HCT116 (cell line): ENCODE data around the gene ANKFN1. TPM values are rescaled to one million over a fixed set of nuclear protein-coding genes. Genes with fewer than 3 reads are reported as not detected.

ENCODE experiments used
- ATAC-seq: fragments of 200-7000 bp; cut with Tn5 transposase; 2 replicates; pipeline ENCODE4 v1.9.1; 2020; ENCODE audit warnings: mild to moderate bottlenecking, moderate library complexity
- BruUV-seq: library from RNA; stranded (reverse); fragments of 400-500 nt; replicated peaks from 2 replicates; lab custom pipeline; 2021; lab: Mats Ljungman, UMichigan
- CTCF ChIA-PET: fragments of 300-600 bp; sonication (Branson Sonifier 250); formaldehyde crosslinking; loops from one replicate; lab custom pipeline; 2021; ENCODE audit warnings: antibody characterized with exemption; lab: Charles Lee
- POLR2A ChIA-PET: fragments of 300-600, 350-600 bp; sonication (Branson Sonifier 250); formaldehyde crosslinking; loops from one replicate; lab custom pipeline; 2021; ENCODE audit warnings: antibody characterized with exemption; lab: Charles Lee
- RAD21 ChIA-PET, 2 experiments: fragments of 300-600 bp; sonication (Branson Sonifier 250); formaldehyde crosslinking; loops; one replicate each; lab custom pipeline; 2023; ENCODE audit warnings: low total read pairs in 2 of 2; ENCODE audit not compliant: uncharacterized antibody in 2 of 2, unreplicated experiment in 2 of 2, low non-redundant PET in 1 of 2; lab: Charles Lee
- DNase-seq: peaks from one replicate; pipeline ENCODE4 v3.0.0-alpha.2; 2010; ENCODE audit warnings: low read depth, low spot score
- H2AFZ ChIP-seq: fragments of 200-600 bp; shearing (Covaris generic), sonication (generic); 2 replicates; pipeline ENCODE4 v1.6.1; 2017; ENCODE audit warnings: low read depth, mixed run types, mixed read lengths, antibody characterized with exemption, low read length; ENCODE audit not compliant: poor library complexity, severe bottlenecking
- H3K27ac ChIP-seq: 2 replicates; pipeline ENCODE4 v1.5.1; 2012; ENCODE audit warnings: low read depth, low read length
- H3K27me3 ChIP-seq: fragments of 200-600 bp; sonication (generic); 2 replicates; pipeline ENCODE4 v1.6.1; 2016; ENCODE audit warnings: mixed run types, low read length, mixed read lengths; ENCODE audit not compliant: insufficient read depth
- H3K36me3 ChIP-seq, 2 experiments: fragments of 200-500 bp in 1 of 2; fragments of 200-600 bp in 1 of 2; sonication (Bioruptor generic) in 1 of 2; sonication (generic) in 1 of 2; 2 replicates each; pipeline versions ENCODE4 v1.5.1 to v1.6.1; 2014 to 2016; ENCODE audit warnings: low read length in 2 of 2, inconsistent platforms in 1 of 2, mixed read lengths in 1 of 2, mixed run types in 1 of 2; ENCODE audit not compliant: insufficient read depth in 2 of 2, control insufficient read depth in 1 of 2
- H3K4me1 ChIP-seq, 2 experiments: fragments of 200-600 bp in 1 of 2; sonication (generic) in 1 of 2; 2 replicates each; pipeline versions ENCODE4 v1.5.1 to v1.6.1; 2012 to 2017; ENCODE audit warnings: low read length in 2 of 2, inconsistent platforms in 1 of 2, mild to moderate bottlenecking in 1 of 2, mixed read lengths in 1 of 2, mixed run types in 1 of 2, moderate library complexity in 1 of 2; ENCODE audit not compliant: insufficient read depth in 2 of 2, control insufficient read depth in 1 of 2
- H3K4me2 ChIP-seq: fragments of 200-600 bp; sonication (generic); 2 replicates; pipeline ENCODE4 v1.6.1; 2017; ENCODE audit warnings: mixed run types, low read length, mixed read lengths
- H3K4me3 ChIP-seq, 2 experiments: fragments of 200-600 bp in 1 of 2; sonication (generic) in 1 of 2; replicated peaks in 1 of 2; 2 replicates each; pipeline ENCODE4 v1.5.1; 2011 to 2016; ENCODE audit warnings: low read length in 2 of 2, control low read depth in 1 of 2, low read depth in 1 of 2, mild to moderate bottlenecking in 1 of 2, mixed read lengths in 1 of 2, mixed run types in 1 of 2
- H3K79me2 ChIP-seq: fragments of 200-600 bp; sonication (generic); 2 replicates; pipeline ENCODE4 v1.6.1; 2017; ENCODE audit warnings: mild to moderate bottlenecking, mixed run types, low read length, moderate library complexity, mixed read lengths; ENCODE audit not compliant: insufficient read depth
- H3K9ac ChIP-seq: fragments of 200-600 bp; sonication (generic); 2 replicates; pipeline ENCODE4 v1.6.1; 2016; ENCODE audit warnings: low read length, mixed read lengths
- H3K9me2 ChIP-seq: fragments of 200-600 bp; sonication (generic), shearing (Covaris generic); 2 replicates; pipeline ENCODE4 v1.6.1; 2017; ENCODE audit warnings: mixed run types, mild to moderate bottlenecking, moderate library complexity; ENCODE audit not compliant: insufficient read depth
- H3K9me3 ChIP-seq, 2 experiments: fragments of 200-500 bp in 1 of 2; fragments of 200-600 bp in 1 of 2; sonication (Bioruptor generic) in 1 of 2; sonication (generic) in 1 of 2; 2 replicates each; pipeline ENCODE4 v1.6.1; 2014 to 2017; ENCODE audit warnings: low read length in 2 of 2, mixed read lengths in 2 of 2, inconsistent platforms in 1 of 2, low read depth in 1 of 2, mild to moderate bottlenecking in 1 of 2, mixed run types in 1 of 2, moderate library complexity in 1 of 2; ENCODE audit not compliant: control insufficient read depth in 1 of 2, insufficient read depth in 1 of 2
- H4K20me1 ChIP-seq: fragments of 200-600 bp; sonication (generic), shearing (Covaris generic); 2 replicates; pipeline ENCODE4 v1.6.1; 2017; ENCODE audit warnings: mixed run types, mild to moderate bottlenecking, moderate library complexity; ENCODE audit not compliant: insufficient read depth
- CEBPB ChIP-seq: IDR thresholded peaks from 2 replicates; pipeline ENCODE4 v1.6.1; 2012; ENCODE audit warnings: low read depth
- POLR2A ChIP-seq: IDR thresholded peaks from 2 replicates; pipeline ENCODE4 v1.7.0; 2011; ENCODE audit warnings: borderline replicate concordance; ENCODE audit not compliant: insufficient read depth, insufficient read length; ENCODE audit errors: extremely low read depth
- POLR2AphosphoS5 ChIP-seq: IDR thresholded peaks from 2 replicates; pipeline ENCODE4 v1.6.1; 2011; ENCODE audit warnings: mild to moderate bottlenecking, low read depth, low read length, moderate library complexity
- RAD21 ChIP-seq: IDR thresholded peaks from 2 replicates; pipeline ENCODE4 v1.6.1; 2012; ENCODE audit warnings: low read depth, mild to moderate bottlenecking
- YY1 ChIP-seq: IDR thresholded peaks from 2 replicates; pipeline ENCODE4 v1.6.1; 2011; ENCODE audit warnings: low read length, low read depth, moderate library complexity, mild to moderate bottlenecking; ENCODE audit not compliant: insufficient replicate concordance; ENCODE audit errors: extremely low read depth
- ZFX ChIP-seq: fragments of 450-650 bp; IDR thresholded peaks from 2 replicates; pipeline ENCODE4 v1.6.1; 2017
- ZNF274 ChIP-seq: fragments of 200-500 bp; sonication (Bioruptor generic); IDR thresholded peaks from 2 replicates; pipeline ENCODE4 v1.6.1; 2014; ENCODE audit warnings: mild to moderate bottlenecking, low read depth, low read length, inconsistent platforms
- intact Hi-C: fragments of 100-400 bp; cut with micrococcal nuclease; formaldehyde crosslinking; loops from 2 replicates; pipeline ENCODE4 v1.10.0; 2022
- total RNA-seq: library from RNA; stranded (reverse); gene quantifications from one replicate; pipeline ENCODE4 v1.2.1, GENCODE V29; 2021; ENCODE audit not compliant: unreplicated experiment
- TF ChIP-seq, protein P1 (sequence below): IDR thresholded peaks from 2 replicates; pipeline ENCODE4 v1.6.1; 2012; ENCODE audit warnings: low read depth
- TF ChIP-seq, protein P2 (sequence below): IDR thresholded peaks from 2 replicates; pipeline ENCODE4 v1.6.1; 2011; ENCODE audit warnings: mild to moderate bottlenecking, low read length, moderate library complexity; ENCODE audit not compliant: insufficient replicate concordance; ENCODE audit errors: extremely low read depth

Gene ANKFN1
- total RNA-seq, 1 experiment from 2014 or later: 1.1 TPM

DNA sequence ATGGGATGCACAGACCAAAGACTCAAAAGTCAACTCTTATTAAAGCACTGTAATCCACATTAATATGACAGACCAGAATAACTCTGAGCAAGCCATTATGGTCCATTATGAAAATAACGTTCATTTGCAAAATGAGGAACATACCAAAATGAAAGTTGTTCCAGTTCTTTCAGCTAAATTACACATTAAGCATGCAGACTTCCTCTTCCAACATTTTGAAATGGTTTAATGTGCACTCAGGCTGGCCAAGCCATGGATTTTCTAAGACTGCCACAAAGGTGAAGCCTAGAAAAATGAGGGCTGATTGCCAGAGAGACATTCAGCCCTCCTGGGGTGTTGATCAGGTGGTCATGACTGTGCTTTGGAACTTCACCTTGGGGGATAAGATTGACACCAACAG is 383.5 kb downstream of the ANKFN1 start:
- TF ChIP-seq ZNF274: no peak
- intact Hi-C loops: no loop called here
- ChIA-PET POLR2A (no interaction called here), CTCF (no interaction called here), RAD21 (no interaction called here)
- Histone ChIP-seq H3K9me2 (no peaks in the 10 kb centered on the region), H3K79me2 (no peaks in the 10 kb centered on the region), H2AFZ (no peak overlapping the region), H3K9ac (no peak overlapping the region), H3K36me3 (no peaks in the 10 kb centered on the region), H3K27me3 (peaks cover 71% of the 10 kb centered on the region), H3K27ac (no peak overlapping the region), H3K4me1 (no peaks in the 10 kb centered on the region), H3K9me3 (no peaks in the 10 kb centered on the region), H4K20me1 (no peaks in the 10 kb centered on the region), H3K4me2 (no peak overlapping the region), H3K4me3 (no peak overlapping the region)
- no peak for ATAC-seq
- BruUV-seq: no TSS peak
- DNase-seq: no peak

DNA sequence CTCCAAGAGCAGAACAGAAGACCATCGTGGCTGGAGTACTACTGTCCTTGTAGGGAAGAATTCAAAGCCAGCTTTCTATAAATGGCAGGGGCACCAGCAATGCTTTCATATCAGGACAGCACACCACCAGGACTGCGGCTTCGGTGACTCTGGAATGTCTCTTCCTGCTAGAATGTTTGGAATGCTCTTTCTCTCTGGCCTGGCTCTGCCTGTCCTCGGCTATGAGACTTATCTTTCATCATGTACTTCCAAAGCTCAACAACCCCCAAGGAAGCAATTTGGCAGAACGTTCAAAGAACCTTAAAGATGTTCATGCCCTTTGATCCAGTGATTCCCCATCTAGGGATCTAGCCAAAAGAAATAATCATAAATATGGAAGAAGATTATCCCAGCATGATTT is 387.6 kb downstream of the ANKFN1 start:
- Histone ChIP-seq H3K27me3 (peaks cover 39% of the 10 kb centered on the region), H3K4me2 (no peak overlapping the region), H3K4me1 (no peaks in the 10 kb centered on the region), H3K36me3 (no peaks in the 10 kb centered on the region), H3K4me3 (no peak overlapping the region), H4K20me1 (no peaks in the 10 kb centered on the region), H3K27ac (no peak overlapping the region), H3K9me3 (no peaks in the 10 kb centered on the region), H3K79me2 (no peaks in the 10 kb centered on the region), H2AFZ (no peak overlapping the region), H3K9me2 (no peaks in the 10 kb centered on the region), H3K9ac (no peak overlapping the region)
- TF ChIP-seq CEBPB (no peak), POLR2A (no peak), ZFX (no peak), YY1 (no peak), POLR2AphosphoS5 (no peak), RAD21 (no peak)
- TF ChIP-seq, protein P1, sequence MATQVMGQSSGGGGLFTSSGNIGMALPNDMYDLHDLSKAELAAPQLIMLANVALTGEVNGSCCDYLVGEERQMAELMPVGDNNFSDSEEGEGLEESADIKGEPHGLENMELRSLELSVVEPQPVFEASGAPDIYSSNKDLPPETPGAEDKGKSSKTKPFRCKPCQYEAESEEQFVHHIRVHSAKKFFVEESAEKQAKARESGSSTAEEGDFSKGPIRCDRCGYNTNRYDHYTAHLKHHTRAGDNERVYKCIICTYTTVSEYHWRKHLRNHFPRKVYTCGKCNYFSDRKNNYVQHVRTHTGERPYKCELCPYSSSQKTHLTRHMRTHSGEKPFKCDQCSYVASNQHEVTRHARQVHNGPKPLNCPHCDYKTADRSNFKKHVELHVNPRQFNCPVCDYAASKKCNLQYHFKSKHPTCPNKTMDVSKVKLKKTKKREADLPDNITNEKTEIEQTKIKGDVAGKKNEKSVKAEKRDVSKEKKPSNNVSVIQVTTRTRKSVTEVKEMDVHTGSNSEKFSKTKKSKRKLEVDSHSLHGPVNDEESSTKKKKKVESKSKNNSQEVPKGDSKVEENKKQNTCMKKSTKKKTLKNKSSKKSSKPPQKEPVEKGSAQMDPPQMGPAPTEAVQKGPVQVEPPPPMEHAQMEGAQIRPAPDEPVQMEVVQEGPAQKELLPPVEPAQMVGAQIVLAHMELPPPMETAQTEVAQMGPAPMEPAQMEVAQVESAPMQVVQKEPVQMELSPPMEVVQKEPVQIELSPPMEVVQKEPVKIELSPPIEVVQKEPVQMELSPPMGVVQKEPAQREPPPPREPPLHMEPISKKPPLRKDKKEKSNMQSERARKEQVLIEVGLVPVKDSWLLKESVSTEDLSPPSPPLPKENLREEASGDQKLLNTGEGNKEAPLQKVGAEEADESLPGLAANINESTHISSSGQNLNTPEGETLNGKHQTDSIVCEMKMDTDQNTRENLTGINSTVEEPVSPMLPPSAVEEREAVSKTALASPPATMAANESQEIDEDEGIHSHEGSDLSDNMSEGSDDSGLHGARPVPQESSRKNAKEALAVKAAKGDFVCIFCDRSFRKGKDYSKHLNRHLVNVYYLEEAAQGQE: no peak
- TF ChIP-seq, protein P2, sequence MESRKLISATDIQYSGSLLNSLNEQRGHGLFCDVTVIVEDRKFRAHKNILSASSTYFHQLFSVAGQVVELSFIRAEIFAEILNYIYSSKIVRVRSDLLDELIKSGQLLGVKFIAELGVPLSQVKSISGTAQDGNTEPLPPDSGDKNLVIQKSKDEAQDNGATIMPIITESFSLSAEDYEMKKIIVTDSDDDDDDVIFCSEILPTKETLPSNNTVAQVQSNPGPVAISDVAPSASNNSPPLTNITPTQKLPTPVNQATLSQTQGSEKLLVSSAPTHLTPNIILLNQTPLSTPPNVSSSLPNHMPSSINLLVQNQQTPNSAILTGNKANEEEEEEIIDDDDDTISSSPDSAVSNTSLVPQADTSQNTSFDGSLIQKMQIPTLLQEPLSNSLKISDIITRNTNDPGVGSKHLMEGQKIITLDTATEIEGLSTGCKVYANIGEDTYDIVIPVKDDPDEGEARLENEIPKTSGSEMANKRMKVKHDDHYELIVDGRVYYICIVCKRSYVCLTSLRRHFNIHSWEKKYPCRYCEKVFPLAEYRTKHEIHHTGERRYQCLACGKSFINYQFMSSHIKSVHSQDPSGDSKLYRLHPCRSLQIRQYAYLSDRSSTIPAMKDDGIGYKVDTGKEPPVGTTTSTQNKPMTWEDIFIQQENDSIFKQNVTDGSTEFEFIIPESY: no peak
- BruUV-seq: no TSS peak
- CTCF ChIA-PET: no interaction called here
- intact Hi-C loops: no loop called here
- RAD21 ChIA-PET: no interaction called here
- ATAC-seq: no peak
- DNase-seq: no peak
- POLR2A ChIA-PET: no interaction called here
